Medulla oblongata (tissue), 1 donor: ENCODE measurements around the gene CHST11.

Source experiments
- DNase-seq: peaks from one replicate; pipeline ENCODE4 v3.0.0-alpha.2; 2015; ENCODE audit errors: extremely low spot score

CHST11 gene

GRCh38 chr12:104583301-104583700 lies 126.6 kb downstream of the CHST11 start:
- no peak for DNase-seq

GRCh38 chr12:104585448-104586055 lies 128.8 kb downstream of the CHST11 start:
- no peak for DNase-seq

DNA sequence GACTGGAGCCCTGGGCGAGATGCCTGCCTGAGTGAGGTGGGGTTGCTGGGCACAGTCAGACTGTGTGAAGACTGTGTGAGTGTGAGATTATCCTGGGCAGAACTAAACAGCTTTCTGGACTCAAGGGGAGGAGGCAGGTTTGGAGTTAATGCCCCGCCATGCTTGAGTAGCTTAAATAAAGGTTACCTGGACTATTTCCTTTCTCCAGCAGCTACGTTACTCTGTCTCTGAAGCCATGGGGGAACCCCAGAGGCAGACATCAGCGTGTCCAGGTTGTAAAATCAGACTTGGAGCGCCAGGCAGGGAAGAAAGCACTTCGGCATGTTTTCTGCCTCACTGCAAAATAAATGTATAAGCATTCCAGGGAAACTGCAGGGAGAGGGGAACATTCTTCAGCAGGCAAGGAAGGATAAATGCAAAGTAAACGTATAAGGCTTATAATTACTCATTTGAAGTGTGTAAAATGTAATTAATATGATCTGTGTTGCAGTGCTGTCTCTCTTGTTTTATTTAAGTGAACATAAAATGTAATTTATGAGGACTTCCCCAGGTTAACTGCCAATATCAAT lies 129.7 kb downstream of the CHST11 start:
- no peak for DNase-seq

- DNase-seq = no peak
Observed at GRCh38 chr12:104588047-104588920, 131.5 kb downstream of the CHST11 start.

- no peak for DNase-seq
Observed at GRCh38 chr12:104588921-104589590, 132.3 kb downstream of the CHST11 start.

- no peak for DNase-seq
Observed at GRCh38 chr12:104590022-104590421, 133.3 kb downstream of the CHST11 start.

- no peak for DNase-seq
Observed at GRCh38 chr12:104591257-104591885, 134.6 kb downstream of the CHST11 start.

GRCh38 chr12:104593482-104593881 lies 136.7 kb downstream of the CHST11 start:
- DNase-seq = no peak

DNA sequence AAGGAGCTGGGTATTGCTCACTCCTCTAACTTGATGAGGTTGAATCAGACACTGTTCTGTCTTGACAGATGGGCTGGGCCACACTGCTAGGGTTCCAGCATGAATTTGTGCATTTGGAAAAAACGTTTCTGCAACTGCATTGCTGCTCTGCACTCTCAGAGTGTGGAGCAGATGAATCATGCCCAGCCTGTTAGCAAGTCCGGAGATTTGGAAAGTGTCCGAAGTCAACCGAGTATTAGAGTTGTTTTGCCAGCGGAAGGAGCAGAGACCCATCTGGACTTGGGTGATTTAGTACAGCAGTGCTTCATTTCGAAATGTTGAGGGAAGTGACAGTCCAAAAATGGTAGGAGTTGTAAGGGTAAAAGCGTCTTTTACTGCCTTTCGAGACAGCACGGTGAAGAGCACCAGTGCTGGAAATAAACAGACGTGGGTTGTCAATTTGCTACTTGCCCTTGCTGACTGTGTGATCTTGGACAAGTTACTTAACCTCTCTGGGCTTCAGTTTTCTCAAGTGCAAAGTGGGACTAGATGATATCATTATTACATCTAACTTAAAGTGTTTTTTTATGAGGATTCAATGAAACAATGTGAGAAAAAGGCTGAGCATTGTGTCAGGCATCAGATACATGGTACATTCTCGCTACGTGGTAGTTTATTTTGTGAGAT lies 139.5 kb downstream of the CHST11 start:
- DNase-seq = no peak

- no peak for DNase-seq
Observed at GRCh38 chr12:104596898-104597843, 140.4 kb downstream of the CHST11 start.

DNA sequence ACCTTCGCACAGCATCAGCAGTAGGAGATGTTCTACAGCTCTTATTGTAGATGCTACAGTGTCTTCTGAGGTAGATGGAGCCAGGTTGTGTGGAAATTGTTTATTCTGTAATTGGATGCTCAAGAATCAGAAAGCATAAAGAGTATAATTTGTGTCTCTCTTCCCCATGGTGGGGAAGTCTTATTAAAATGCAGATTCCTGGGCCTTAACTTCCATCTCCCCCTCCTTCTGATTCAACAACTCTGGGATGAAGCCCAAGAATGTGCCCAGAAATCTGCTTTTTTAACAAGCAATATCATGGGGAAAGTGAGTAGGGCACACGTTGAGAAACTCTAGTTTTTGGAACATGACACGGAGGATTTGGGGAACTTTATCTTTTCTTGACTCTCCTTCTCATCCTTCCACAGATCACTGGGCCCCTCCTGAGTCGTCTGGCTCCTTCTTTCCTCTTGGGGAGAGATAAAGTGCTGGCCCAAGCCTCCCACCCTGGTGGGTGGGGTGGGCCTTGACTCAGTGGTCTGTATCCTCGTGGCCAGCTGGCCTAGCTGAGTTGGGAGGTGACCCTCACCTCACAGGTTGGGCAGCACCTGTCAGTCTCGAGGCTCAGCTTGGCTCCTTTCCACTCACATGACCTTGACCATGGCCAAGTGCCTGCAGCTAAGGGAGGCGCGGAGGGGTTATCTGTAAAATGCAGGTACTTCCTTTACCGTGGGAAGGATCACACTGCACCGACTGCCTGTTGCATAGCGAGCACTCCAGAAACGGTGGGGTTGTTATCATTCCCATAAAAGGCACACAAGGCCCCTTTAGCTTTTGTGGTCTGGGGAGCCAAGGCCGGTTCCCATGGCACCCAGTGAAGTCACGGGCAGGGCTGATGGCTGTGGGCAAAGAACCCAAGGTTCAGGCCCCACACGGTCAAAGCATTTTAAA lies 141.9 kb downstream of the CHST11 start:
- no peak for DNase-seq

GRCh38 chr12:104599272-104600035 lies 142.7 kb downstream of the CHST11 start:
- DNase-seq = no peak

- DNase-seq = no peak
Observed at GRCh38 chr12:104600036-104600712, 143.4 kb downstream of the CHST11 start.

GRCh38 chr12:104600790-104601739 lies 144.3 kb downstream of the CHST11 start:
- DNase-seq = no peak

DNA sequence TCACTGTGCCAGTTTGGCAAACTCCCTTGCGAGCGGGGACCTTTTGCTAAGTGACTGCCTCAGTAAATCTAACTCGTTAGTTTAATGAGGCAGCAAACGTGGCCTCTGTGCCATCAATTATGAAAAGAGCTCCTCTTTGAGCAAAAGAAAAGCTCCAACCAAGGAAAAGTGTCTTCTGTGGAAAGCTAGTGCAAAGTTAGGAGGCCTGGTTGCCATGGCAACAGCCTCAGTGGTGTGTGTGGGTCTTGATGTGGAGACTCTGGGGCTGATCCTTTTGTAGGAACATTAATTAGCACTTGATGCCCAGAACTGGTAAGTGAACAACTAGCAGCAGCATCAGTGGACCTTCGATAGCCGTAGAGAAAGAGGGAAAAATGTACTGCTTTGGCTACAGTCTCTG lies 145.7 kb downstream of the CHST11 start:
- DNase-seq = no peak

DNA sequence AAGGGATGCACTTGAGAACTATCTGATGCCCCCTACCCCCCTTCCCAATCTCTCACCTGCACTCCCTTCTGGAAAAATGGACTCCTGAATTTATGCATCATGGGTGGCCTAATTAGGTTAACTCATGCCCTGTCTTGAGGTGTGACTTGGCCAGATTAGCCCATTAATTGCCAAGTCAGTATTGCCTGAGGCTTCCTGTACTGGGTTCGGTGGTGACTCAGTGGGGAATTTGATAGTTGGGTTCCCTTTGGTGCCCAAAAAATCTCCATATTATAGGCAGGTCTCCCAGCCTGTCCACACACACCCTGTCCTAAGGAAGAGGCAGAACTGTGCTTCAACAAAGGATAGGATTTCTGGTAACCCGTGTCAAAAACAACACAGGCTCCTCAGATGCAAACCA lies 146.1 kb downstream of the CHST11 start:
- no peak for DNase-seq

GRCh38 chr12:104603545-104603973 lies 146.8 kb downstream of the CHST11 start:
- no peak for DNase-seq
